Measurements from ENCODE around the gene CHMP4B. TPM values are rescaled to one million over a fixed set of nuclear protein-coding genes. Genes with fewer than 3 reads are reported as not detected.

Gene CHMP4B
- total RNA-seq, 5 donors from 2014 or later (not counting 1 experiment from before 2014, with no cell fraction given), result 45.1 to 64.7 (median 60.8) TPM

GRCh38 chr20:33781133-33781532 lies 30.0 kb upstream of the CHMP4B start:
- peaks cover 15 to 18% (median 17%) of the 10 kb centered on the region in 3 donors for H3K4me1 Mint-ChIP-seq
- ChIA-PET CTCF (no interaction called here), POLR2A (no interaction called here)
- Histone ChIP-seq H3K9me3 (no peaks in the 10 kb centered on the region), H3K4me3 (ENCODE audit: control insufficient read depth in 1 of 2, extremely low read depth in 1 of 2, low read length in 1 of 2) (no peak overlapping the region), H3K4me1 (ENCODE audit: control insufficient read depth in 1 of 2, extremely low read depth in 1 of 2, insufficient read depth in 2 of 2, low read length in 2 of 2) (peaks cover 0 to 5% of the 10 kb centered on the region in 2 experiments), H3K36me3 (ENCODE audit: control insufficient read depth in 2 of 2, extremely low read depth in 1 of 2, insufficient read depth in 1 of 2, low read length in 1 of 2) (peaks cover 0 to 7% of the 10 kb centered on the region in 2 donors), H3K27me3 (replicated peaks in 1 of 2; ENCODE audit: control insufficient read depth in 2 of 2, extremely low read depth in 1 of 2, insufficient read depth in 2 of 2, low read length in 1 of 2) (no peaks in the 10 kb centered on the region), H3K27ac (ENCODE audit: low read length) (no peak overlapping the region)
- H3K36me3 Mint-ChIP-seq, result peaks cover 20% of the 10 kb centered on the region
- no CpG with 5 or more reads among the region's 4 CpGs for WGBS (ENCODE audit: insufficient coverage)
- no peak overlapping the region for H3K4me3 Mint-ChIP-seq
- ATAC-seq (replicated peaks in 1 of 4), result no peak
- no peaks in the 10 kb centered on the region for H3K9me3 Mint-ChIP-seq
- DNase-seq, result no peak
- H3K27ac Mint-ChIP-seq, result no peak overlapping the region
- H3K27me3 Mint-ChIP-seq, result no peaks in the 10 kb centered on the region

- peaks cover 20% of the 10 kb centered on the region for H3K36me3 Mint-ChIP-seq
- H3K4me1 Mint-ChIP-seq, result peaks cover 16 to 22% (median 21%) of the 10 kb centered on the region in 3 donors
- Histone ChIP-seq H3K4me3 (ENCODE audit: control insufficient read depth in 1 of 2, extremely low read depth in 1 of 2, low read length in 1 of 2) (no peak overlapping the region), H3K36me3 (ENCODE audit: control insufficient read depth in 2 of 2, extremely low read depth in 1 of 2, insufficient read depth in 1 of 2, low read length in 1 of 2) (peaks cover 0 to 7% of the 10 kb centered on the region in 2 donors), H3K4me1 (ENCODE audit: control insufficient read depth in 1 of 2, extremely low read depth in 1 of 2, insufficient read depth in 2 of 2, low read length in 2 of 2) (peaks cover 0 to 6% of the 10 kb centered on the region in 2 experiments), H3K9me3 (no peaks in the 10 kb centered on the region), H3K27me3 (replicated peaks in 1 of 2; ENCODE audit: control insufficient read depth in 2 of 2, extremely low read depth in 1 of 2, insufficient read depth in 2 of 2, low read length in 1 of 2) (no peaks in the 10 kb centered on the region), H3K27ac (ENCODE audit: low read length) (no peak overlapping the region)
- H3K27ac Mint-ChIP-seq, result peak overlapping the region in 1 of 2 donors; percentile 39
- ATAC-seq (replicated peaks in 1 of 4), result no peak
- H3K9me3 Mint-ChIP-seq, result no peaks in the 10 kb centered on the region
- no peak for DNase-seq
- H3K4me3 Mint-ChIP-seq, result no peak overlapping the region
- no CpG with 5 or more reads among the region's 1 CpG for WGBS (ENCODE audit: insufficient coverage)
- POLR2A ChIA-PET, result interaction anchor here in 1 of 2 donors (0.7 kb wide), 1 partner anchor 34 kb away, joined by 3 read pairs; no protein-coding TSS in a partner anchor
- H3K27me3 Mint-ChIP-seq, result no peaks in the 10 kb centered on the region
- CTCF ChIA-PET, result no interaction called here
Observed at GRCh38 chr20:33781945-33782344, 29.2 kb upstream of the CHMP4B start.

- H3K27me3 ChIP-seq (replicated peaks in 1 of 2; ENCODE audit: control insufficient read depth in 2 of 2, extremely low read depth in 1 of 2, insufficient read depth in 2 of 2, low read length in 1 of 2), result no peaks in the 10 kb centered on the region
- Mint-ChIP-seq H3K27me3 (no peaks in the 10 kb centered on the region), H3K36me3 (peaks cover 20% of the 10 kb centered on the region), H3K9me3 (no peaks in the 10 kb centered on the region), H3K27ac (no peak overlapping the region), H3K4me3 (no peak overlapping the region), H3K4me1 (peaks cover 23 to 31% (median 27%) of the 10 kb centered on the region in 3 donors)
- H3K4me1 ChIP-seq (ENCODE audit: control insufficient read depth in 1 of 2, extremely low read depth in 1 of 2, insufficient read depth in 2 of 2, low read length in 2 of 2), result peaks cover 2 to 13% of the 10 kb centered on the region in 2 experiments
- POLR2A ChIA-PET, result interaction anchor here in 1 of 2 donors (0.6 kb wide), 1 partner anchor 70 kb away, joined by 3 read pairs; no protein-coding TSS in a partner anchor
- CTCF ChIA-PET, result no interaction called here
- H3K36me3 ChIP-seq (ENCODE audit: control insufficient read depth in 2 of 2, extremely low read depth in 1 of 2, insufficient read depth in 1 of 2, low read length in 1 of 2), result peaks cover 0 to 7% of the 10 kb centered on the region in 2 donors
- ATAC-seq (replicated peaks in 1 of 4) (no peak), DNase-seq (no peak)
- no peak overlapping the region for H3K27ac ChIP-seq (ENCODE audit: low read length)
- H3K9me3 ChIP-seq, result no peaks in the 10 kb centered on the region
- H3K4me3 ChIP-seq (ENCODE audit: control insufficient read depth in 1 of 2, extremely low read depth in 1 of 2, low read length in 1 of 2), result no peak overlapping the region
- 78% methylated on average over 5 of the region's 5 CpGs for WGBS (ENCODE audit: insufficient coverage)
Observed at GRCh38 chr20:33783256-33783655, 27.9 kb upstream of the CHMP4B start.

- no peaks in the 10 kb centered on the region for H3K9me3 ChIP-seq
- H3K4me1 ChIP-seq (ENCODE audit: control insufficient read depth in 1 of 2, extremely low read depth in 1 of 2, insufficient read depth in 2 of 2, low read length in 2 of 2), result peaks cover 2 to 13% of the 10 kb centered on the region in 2 experiments
- Mint-ChIP-seq H3K36me3 (peaks cover 22% of the 10 kb centered on the region), H3K4me3 (no peak overlapping the region), H3K27ac (no peak overlapping the region), H3K27me3 (no peaks in the 10 kb centered on the region), H3K4me1 (peaks cover 21 to 27% (median 26%) of the 10 kb centered on the region in 3 donors), H3K9me3 (no peaks in the 10 kb centered on the region)
- DNase-seq (no peak), ATAC-seq (replicated peaks in 1 of 4) (no peak)
- WGBS (ENCODE audit: insufficient coverage), result 66% methylated on average over 4 of the region's 5 CpGs
- ChIA-PET POLR2A (no interaction called here), CTCF (no interaction called here)
- no peak overlapping the region for H3K4me3 ChIP-seq (ENCODE audit: control insufficient read depth in 1 of 2, extremely low read depth in 1 of 2, low read length in 1 of 2)
- no peaks in the 10 kb centered on the region for H3K27me3 ChIP-seq (replicated peaks in 1 of 2; ENCODE audit: control insufficient read depth in 2 of 2, extremely low read depth in 1 of 2, insufficient read depth in 2 of 2, low read length in 1 of 2)
- no peak overlapping the region for H3K27ac ChIP-seq (ENCODE audit: low read length)
- peaks cover 0 to 7% of the 10 kb centered on the region in 2 donors for H3K36me3 ChIP-seq (ENCODE audit: control insufficient read depth in 2 of 2, extremely low read depth in 1 of 2, insufficient read depth in 1 of 2, low read length in 1 of 2)
Observed at GRCh38 chr20:33783818-33784217, 27.3 kb upstream of the CHMP4B start.

- Mint-ChIP-seq H3K27me3 (no peaks in the 10 kb centered on the region), H3K36me3 (peaks cover 19% of the 10 kb centered on the region), H3K27ac (no peak overlapping the region), H3K4me1 (peaks cover 17 to 24% (median 23%) of the 10 kb centered on the region in 3 donors), H3K4me3 (no peak overlapping the region), H3K9me3 (no peaks in the 10 kb centered on the region)
- Histone ChIP-seq H3K4me3 (ENCODE audit: control insufficient read depth in 1 of 2, extremely low read depth in 1 of 2, low read length in 1 of 2) (no peak overlapping the region), H3K27ac (ENCODE audit: low read length) (no peak overlapping the region), H3K27me3 (replicated peaks in 1 of 2; ENCODE audit: control insufficient read depth in 2 of 2, extremely low read depth in 1 of 2, insufficient read depth in 2 of 2, low read length in 1 of 2) (no peaks in the 10 kb centered on the region), H3K9me3 (no peaks in the 10 kb centered on the region), H3K36me3 (ENCODE audit: control insufficient read depth in 2 of 2, extremely low read depth in 1 of 2, insufficient read depth in 1 of 2, low read length in 1 of 2) (peaks cover 0 to 8% of the 10 kb centered on the region in 2 donors), H3K4me1 (ENCODE audit: control insufficient read depth in 1 of 2, extremely low read depth in 1 of 2, insufficient read depth in 2 of 2, low read length in 2 of 2) (peaks cover 2 to 13% of the 10 kb centered on the region in 2 experiments)
- POLR2A ChIA-PET, result no interaction called here
- no CpG with 5 or more reads among the region's 2 CpGs for WGBS (ENCODE audit: insufficient coverage)
- DNase-seq, result no peak
- CTCF ChIA-PET, result no interaction called here
- ATAC-seq (replicated peaks in 1 of 4), result no peak
Observed at GRCh38 chr20:33784225-33784624, 26.9 kb upstream of the CHMP4B start.

GRCh38 chr20:33785503-33785902 lies 25.6 kb upstream of the CHMP4B start:
- DNase-seq (no peak), ATAC-seq (replicated peaks in 1 of 4) (no peak)
- ChIA-PET CTCF (no interaction called here), POLR2A (no interaction called here)
- H3K27ac Mint-ChIP-seq, result no peak overlapping the region
- no peak overlapping the region for H3K4me3 Mint-ChIP-seq
- no peaks in the 10 kb centered on the region for H3K9me3 ChIP-seq
- 87% methylated on average over 2 of the region's 5 CpGs for WGBS (ENCODE audit: insufficient coverage)
- peaks cover 2 to 13% of the 10 kb centered on the region in 2 experiments for H3K4me1 ChIP-seq (ENCODE audit: control insufficient read depth in 1 of 2, extremely low read depth in 1 of 2, insufficient read depth in 2 of 2, low read length in 2 of 2)
- H3K36me3 Mint-ChIP-seq, result peaks cover 20% of the 10 kb centered on the region
- H3K4me1 Mint-ChIP-seq, result peaks cover 8 to 23% (median 21%) of the 10 kb centered on the region in 3 donors
- H3K27ac ChIP-seq (ENCODE audit: low read length), result no peak overlapping the region
- H3K36me3 ChIP-seq (ENCODE audit: control insufficient read depth in 2 of 2, extremely low read depth in 1 of 2, insufficient read depth in 1 of 2, low read length in 1 of 2), result peaks cover 0 to 14% of the 10 kb centered on the region in 2 donors
- no peaks in the 10 kb centered on the region for H3K27me3 ChIP-seq (replicated peaks in 1 of 2; ENCODE audit: control insufficient read depth in 2 of 2, extremely low read depth in 1 of 2, insufficient read depth in 2 of 2, low read length in 1 of 2)
- no peaks in the 10 kb centered on the region for H3K27me3 Mint-ChIP-seq
- no peak overlapping the region for H3K4me3 ChIP-seq (ENCODE audit: control insufficient read depth in 1 of 2, extremely low read depth in 1 of 2, low read length in 1 of 2)
- no peaks in the 10 kb centered on the region for H3K9me3 Mint-ChIP-seq
